Measurements from ENCODE around the gene CEACAM18. TPM values are rescaled to one million over a fixed set of nuclear protein-coding genes. Genes with fewer than 3 reads are reported as not detected.

Gene CEACAM18
- total and polyA plus RNA-seq, 2 of the 4 experiments (the other 2 are of a cell fraction): not detected

DNA sequence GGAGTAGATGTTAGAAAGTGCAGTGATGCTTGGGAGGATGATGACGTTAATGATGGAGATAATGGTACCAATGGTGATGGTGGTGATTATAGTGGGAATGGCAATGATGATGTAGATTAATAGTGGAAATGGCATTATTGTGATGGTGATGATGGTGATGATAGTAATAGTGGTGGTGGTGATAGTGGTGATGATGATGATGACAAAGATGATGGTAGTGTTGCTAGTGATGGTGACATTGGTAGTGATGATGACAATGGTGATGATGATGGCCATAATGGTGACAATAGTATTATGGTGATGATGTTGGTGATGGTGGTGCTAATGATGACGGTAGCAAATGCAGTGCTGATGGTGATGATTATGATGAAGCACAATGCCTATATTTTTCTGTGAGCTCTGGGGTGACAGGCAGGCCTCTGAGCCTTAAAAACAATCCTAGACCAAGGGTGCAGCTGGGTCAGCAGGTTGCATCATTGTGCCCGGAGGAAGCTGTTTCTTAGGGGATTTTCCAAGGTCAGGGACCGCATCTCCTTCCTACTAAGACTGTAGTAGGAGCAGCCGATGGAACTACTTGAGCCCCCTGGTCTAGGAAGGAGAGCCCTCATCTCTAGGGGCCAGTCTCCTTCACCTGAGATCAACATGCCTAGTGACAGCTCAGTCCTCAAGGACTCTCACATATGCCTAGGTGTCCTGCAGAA lies 7.8 kb downstream of the CEACAM18 start:
- Histone ChIP-seq H3K4me1 (ENCODE audit: control insufficient read depth, insufficient read depth, low read length) (no peaks in the 10 kb centered on the region), H3K23ac (ENCODE audit: low read depth, low read length) (no peak overlapping the region), H3K56ac (ENCODE audit: extremely low read depth, insufficient read depth, low read length) (no peak overlapping the region), H3K4ac (ENCODE audit: low read depth, low read length) (no peak overlapping the region), H3K9me1 (ENCODE audit: insufficient read depth, low read length) (no peaks in the 10 kb centered on the region), H3K18ac (ENCODE audit: low read depth, low read length) (no peak overlapping the region), H4K91ac (ENCODE audit: insufficient read depth, low read depth, low read length) (no peak overlapping the region), H2AFZ (replicated peaks; ENCODE audit: low read length, poor library complexity) (no peak overlapping the region), H2AK9ac (replicated peaks; ENCODE audit: low read depth, low read length, poor library complexity) (no peak overlapping the region), H3K79me1 (ENCODE audit: low read depth in 1 of 2, low read length in 2 of 2) (no peaks in the 10 kb centered on the region), H3K4me3 (ENCODE audit: insufficient read depth, low read depth, low read length) (no peak overlapping the region), H2AK5ac (ENCODE audit: low read depth, low read length) (no peak overlapping the region), H2BK20ac (ENCODE audit: low read depth, low read length) (no peak overlapping the region), H4K5ac (ENCODE audit: low read depth, low read length) (no peak overlapping the region), H3K9ac (ENCODE audit: low read depth, low read length) (no peak overlapping the region), H3K9me3 (ENCODE audit: control insufficient read depth, insufficient read depth, low read length) (peaks cover 17% of the 10 kb centered on the region), H2BK15ac (ENCODE audit: low read depth, low read length) (no peak overlapping the region), H4K20me1 (ENCODE audit: insufficient read depth, low read length) (no peaks in the 10 kb centered on the region), H3K14ac (replicated peaks; ENCODE audit: low read depth, low read length) (no peak overlapping the region), H2BK5ac (ENCODE audit: low read depth, low read length, poor library complexity, severe bottlenecking) (no peak overlapping the region), H3K4me2 (ENCODE audit: low read depth, low read length) (no peak overlapping the region), H3K27ac (ENCODE audit: insufficient read depth, low read length) (no peak overlapping the region), H3K36me3 (ENCODE audit: control insufficient read depth, insufficient read depth, low read length) (no peaks in the 10 kb centered on the region), H3K27me3 (ENCODE audit: control insufficient read depth, insufficient read depth, low read length) (no peaks in the 10 kb centered on the region), H2BK120ac (ENCODE audit: low read depth, low read length) (no peak overlapping the region), H4K8ac (ENCODE audit: low read depth in 2 of 2, low read length in 2 of 2) (no peak overlapping the region)
- ChIA-PET CTCF (no interaction called here), POLR2A (ENCODE audit: unreplicated experiment) (no interaction called here)
- TF ChIP-seq FOS (IDR thresholded peaks at IDR 0.05; ENCODE audit: low read depth, low read length) (no peak), RFX5 (IDR thresholded peaks at IDR 0.05; ENCODE audit: low read depth, low read length) (no peak), BHLHE40 (IDR thresholded peaks at IDR 0.05; ENCODE audit: low read depth, low read length) (no peak), RCOR1 (IDR thresholded peaks at IDR 0.05; ENCODE audit: insufficient replicate concordance, low read length) (no peak), RAD21 (IDR thresholded peaks at IDR 0.05; ENCODE audit: low read length) (no peak), CHD1 (IDR thresholded peaks at IDR 0.05; ENCODE audit: low read depth, low read length) (no peak), MAZ (IDR thresholded peaks at IDR 0.05; ENCODE audit: borderline replicate concordance, low read depth, low read length) (no peak), MAFK (IDR thresholded peaks at IDR 0.05; ENCODE audit: low read depth, low read length) (no peak), CEBPB (IDR thresholded peaks at IDR 0.05; ENCODE audit: low read depth, low read length) (no peak), MXI1 (IDR thresholded peaks at IDR 0.05; ENCODE audit: borderline replicate concordance, low read depth, low read length) (no peak), NFE2L2 (IDR thresholded peaks at IDR 0.05; ENCODE audit: low read depth, low read length) (no peak), SMC3 (IDR thresholded peaks at IDR 0.05; ENCODE audit: low read depth, low read length) (no peak), POLR2A (IDR thresholded peaks at IDR 0.05; ENCODE audit: low read depth, low read length) (no peak)
- TF ChIP-seq, protein P1, sequence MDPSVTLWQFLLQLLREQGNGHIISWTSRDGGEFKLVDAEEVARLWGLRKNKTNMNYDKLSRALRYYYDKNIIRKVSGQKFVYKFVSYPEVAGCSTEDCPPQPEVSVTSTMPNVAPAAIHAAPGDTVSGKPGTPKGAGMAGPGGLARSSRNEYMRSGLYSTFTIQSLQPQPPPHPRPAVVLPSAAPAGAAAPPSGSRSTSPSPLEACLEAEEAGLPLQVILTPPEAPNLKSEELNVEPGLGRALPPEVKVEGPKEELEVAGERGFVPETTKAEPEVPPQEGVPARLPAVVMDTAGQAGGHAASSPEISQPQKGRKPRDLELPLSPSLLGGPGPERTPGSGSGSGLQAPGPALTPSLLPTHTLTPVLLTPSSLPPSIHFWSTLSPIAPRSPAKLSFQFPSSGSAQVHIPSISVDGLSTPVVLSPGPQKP (IDR thresholded peaks at IDR 0.05; ENCODE audit: borderline replicate concordance, low read depth, low read length): no peak
- TF ChIP-seq, protein P2, sequence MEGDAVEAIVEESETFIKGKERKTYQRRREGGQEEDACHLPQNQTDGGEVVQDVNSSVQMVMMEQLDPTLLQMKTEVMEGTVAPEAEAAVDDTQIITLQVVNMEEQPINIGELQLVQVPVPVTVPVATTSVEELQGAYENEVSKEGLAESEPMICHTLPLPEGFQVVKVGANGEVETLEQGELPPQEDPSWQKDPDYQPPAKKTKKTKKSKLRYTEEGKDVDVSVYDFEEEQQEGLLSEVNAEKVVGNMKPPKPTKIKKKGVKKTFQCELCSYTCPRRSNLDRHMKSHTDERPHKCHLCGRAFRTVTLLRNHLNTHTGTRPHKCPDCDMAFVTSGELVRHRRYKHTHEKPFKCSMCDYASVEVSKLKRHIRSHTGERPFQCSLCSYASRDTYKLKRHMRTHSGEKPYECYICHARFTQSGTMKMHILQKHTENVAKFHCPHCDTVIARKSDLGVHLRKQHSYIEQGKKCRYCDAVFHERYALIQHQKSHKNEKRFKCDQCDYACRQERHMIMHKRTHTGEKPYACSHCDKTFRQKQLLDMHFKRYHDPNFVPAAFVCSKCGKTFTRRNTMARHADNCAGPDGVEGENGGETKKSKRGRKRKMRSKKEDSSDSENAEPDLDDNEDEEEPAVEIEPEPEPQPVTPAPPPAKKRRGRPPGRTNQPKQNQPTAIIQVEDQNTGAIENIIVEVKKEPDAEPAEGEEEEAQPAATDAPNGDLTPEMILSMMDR (conservative IDR thresholded peaks at IDR 0.05; ENCODE audit: low read depth, low read length): no peak
- TF ChIP-seq, protein P3, sequence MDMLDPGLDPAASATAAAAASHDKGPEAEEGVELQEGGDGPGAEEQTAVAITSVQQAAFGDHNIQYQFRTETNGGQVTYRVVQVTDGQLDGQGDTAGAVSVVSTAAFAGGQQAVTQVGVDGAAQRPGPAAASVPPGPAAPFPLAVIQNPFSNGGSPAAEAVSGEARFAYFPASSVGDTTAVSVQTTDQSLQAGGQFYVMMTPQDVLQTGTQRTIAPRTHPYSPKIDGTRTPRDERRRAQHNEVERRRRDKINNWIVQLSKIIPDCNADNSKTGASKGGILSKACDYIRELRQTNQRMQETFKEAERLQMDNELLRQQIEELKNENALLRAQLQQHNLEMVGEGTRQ (IDR thresholded peaks at IDR 0.05; ENCODE audit: low read depth, low read length): no peak
- DNase-seq: no peak
- dilution Hi-C loops (cut with HindIII; ENCODE audit: low sequenced_read_pairs, unreplicated experiment) (no loop called here), intact Hi-C loops (cut with micrococcal nuclease) (no loop called here), in situ Hi-C loops (cut with MboI; ENCODE audit: low sequenced_read_pairs) (no loop called here)
- no TSS peak for BruUV-seq (replicated peaks)
- WGBS, 2 experiments (ENCODE audit: extremely low coverage in 2 of 2, insufficient read length in 1 of 2): 56% methylated on average over 2 of the region's 5 CpGs; no CpG with 5 or more reads in 1 of the 2 experiments
- ATAC-seq (ENCODE audit: low read depth): no peak

Data from IMR-90 (cell line).